ENCODE results near the gene TPCN2. TPM values are rescaled to one million over a fixed set of nuclear protein-coding genes. Genes with fewer than 3 reads are reported as not detected.

TPCN2 gene
- total RNA-seq, 8 experiments from 2014 or later: 3.6 to 17.2 (median 5.6) TPM

GRCh38 chr11:69057801-69058200 lies 9.1 kb downstream of the TPCN2 start:
- no peak for ATAC-seq (replicated peaks in 6 of 8)
- no peak overlapping the region for H3K4me3 ChIP-seq
- H3K4me1 ChIP-seq (replicated peaks in 1 of 2): no peaks in the 10 kb centered on the region
- in situ Hi-C loops (cut with MboI; ENCODE audit: low pct_unique_long_range_greater_than_20kb in 2 of 9, low sequenced_read_pairs in 9 of 9, unreplicated experiment in 9 of 9): no loop called here
- 83 to 100% methylated on average over 1 to 9 of the region's 14 CpGs; no CpG with 5 or more reads in 8 of the 10 experiments for WGBS, 10 experiments
- no peak overlapping the region for H3K27ac ChIP-seq

- in situ Hi-C loops (cut with MboI; ENCODE audit: low pct_unique_long_range_greater_than_20kb in 2 of 9, low sequenced_read_pairs in 9 of 9, unreplicated experiment in 9 of 9): no loop called here
- H3K27ac ChIP-seq: no peak overlapping the region
- no peak overlapping the region for H3K4me3 ChIP-seq
- no peaks in the 10 kb centered on the region for H3K4me1 ChIP-seq (replicated peaks in 1 of 2)
- 80 to 100% (median 94%) methylated on average over 1 to 8 of the region's 23 CpGs; no CpG with 5 or more reads in 6 of the 10 experiments for WGBS, 10 experiments
- ATAC-seq (replicated peaks in 6 of 8): peak in 4 of 8 experiments; percentile 27 to 60 (median 50)
Measured at GRCh38 chr11:69058511-69059270, 10.0 kb downstream of the TPCN2 start.

- in situ Hi-C loops (cut with MboI; ENCODE audit: low pct_unique_long_range_greater_than_20kb in 2 of 9, low sequenced_read_pairs in 9 of 9, unreplicated experiment in 9 of 9): no loop called here
- Histone ChIP-seq H3K27ac (no peak overlapping the region), H3K4me3 (no peak overlapping the region), H3K4me1 (replicated peaks in 1 of 2) (no peaks in the 10 kb centered on the region)
- WGBS, 10 experiments: 80 to 100% methylated on average over 1 to 3 of the region's 7 CpGs; no CpG with 5 or more reads in 8 of the 10 experiments
- no peak for ATAC-seq (replicated peaks in 6 of 8)
Measured at GRCh38 chr11:69059429-69059828, 10.7 kb downstream of the TPCN2 start.

GRCh38 chr11:69059985-69060384 lies 11.3 kb downstream of the TPCN2 start:
- Histone ChIP-seq H3K4me3 (no peak overlapping the region), H3K27ac (no peak overlapping the region), H3K4me1 (replicated peaks in 1 of 2) (no peaks in the 10 kb centered on the region)
- WGBS, 10 experiments: 81 to 100% (median 100%) methylated on average over 1 to 8 of the region's 12 CpGs; no CpG with 5 or more reads in 4 of the 10 experiments
- in situ Hi-C loops (cut with MboI; ENCODE audit: low pct_unique_long_range_greater_than_20kb in 2 of 9, low sequenced_read_pairs in 9 of 9, unreplicated experiment in 9 of 9): no loop called here
- no peak for ATAC-seq (replicated peaks in 6 of 8)

- in situ Hi-C loops (cut with MboI; ENCODE audit: low pct_unique_long_range_greater_than_20kb in 2 of 9, low sequenced_read_pairs in 9 of 9, unreplicated experiment in 9 of 9): no loop called here
- H3K27ac ChIP-seq: no peak overlapping the region
Measured at GRCh38 chr11:69060806-69061712, 12.3 kb downstream of the TPCN2 start.

GRCh38 chr11:69061713-69062053 lies 13.0 kb downstream of the TPCN2 start:
- no peak for ATAC-seq (replicated peaks in 6 of 8)
- Histone ChIP-seq H3K4me3 (no peak overlapping the region), H3K27ac (no peak overlapping the region), H3K4me1 (replicated peaks in 1 of 2) (no peaks in the 10 kb centered on the region)
- WGBS, 10 experiments: 33% methylated on average over 1 of the region's 4 CpGs; no CpG with 5 or more reads in 9 of the 10 experiments
- in situ Hi-C loops (cut with MboI; ENCODE audit: low pct_unique_long_range_greater_than_20kb in 2 of 9, low sequenced_read_pairs in 9 of 9, unreplicated experiment in 9 of 9): no loop called here

More at GRCh38 chr11:69060806-69061712, 12.3 kb downstream of the TPCN2 start:
- no peak for ATAC-seq (replicated peaks in 6 of 8)
- H3K4me1 ChIP-seq (replicated peaks in 1 of 2): no peaks in the 10 kb centered on the region
- no peak overlapping the region for H3K4me3 ChIP-seq
- WGBS, 10 experiments: 80 to 100% (median 100%) methylated on average over 1 to 15 of the region's 25 CpGs; no CpG with 5 or more reads in 3 of the 10 experiments

- H3K4me1 ChIP-seq (replicated peaks in 1 of 2): no peaks in the 10 kb centered on the region
- no CpG with 5 or more reads among the region's 15 CpGs for WGBS, 10 experiments
- no peak overlapping the region for H3K4me3 ChIP-seq
- in situ Hi-C loops (cut with MboI; ENCODE audit: low pct_unique_long_range_greater_than_20kb in 2 of 9, low sequenced_read_pairs in 9 of 9, unreplicated experiment in 9 of 9): no loop called here
- H3K27ac ChIP-seq: no peak overlapping the region
- no peak for ATAC-seq (replicated peaks in 6 of 8)
Measured at GRCh38 chr11:69062169-69062855, 13.6 kb downstream of the TPCN2 start.

- WGBS, 10 experiments: 84 to 100% (median 88%) methylated on average over 2 to 20 of the region's 34 CpGs; no CpG with 5 or more reads in 5 of the 10 experiments
- H3K4me1 ChIP-seq (replicated peaks in 1 of 2): no peaks in the 10 kb centered on the region
- H3K4me3 ChIP-seq: no peak overlapping the region
- H3K27ac ChIP-seq: no peak overlapping the region
- in situ Hi-C loops (cut with MboI; ENCODE audit: low pct_unique_long_range_greater_than_20kb in 2 of 9, low sequenced_read_pairs in 9 of 9, unreplicated experiment in 9 of 9): no loop called here
- peak in 2 of 8 experiments; percentile 5 to 18 for ATAC-seq (replicated peaks in 6 of 8)
Measured at GRCh38 chr11:69062873-69063651, 14.3 kb downstream of the TPCN2 start.

GRCh38 chr11:69063652-69064260 lies 15.0 kb downstream of the TPCN2 start:
- 20 to 100% methylated on average over 1 to 3 of the region's 14 CpGs; no CpG with 5 or more reads in 8 of the 10 experiments for WGBS, 10 experiments
- H3K4me3 ChIP-seq: no peak overlapping the region
- ATAC-seq (replicated peaks in 6 of 8): peak in 5 of 8 experiments; percentile 21 to 53 (median 31)
- no peak overlapping the region for H3K27ac ChIP-seq
- no peaks in the 10 kb centered on the region for H3K4me1 ChIP-seq (replicated peaks in 1 of 2)
- in situ Hi-C loops (cut with MboI; ENCODE audit: low pct_unique_long_range_greater_than_20kb in 2 of 9, low sequenced_read_pairs in 9 of 9, unreplicated experiment in 9 of 9): no loop called here

- H3K4me1 ChIP-seq (replicated peaks in 1 of 2): no peaks in the 10 kb centered on the region
Measured at GRCh38 chr11:69064394-69064957, 15.7 kb downstream of the TPCN2 start.

GRCh38 chr11:69065147-69065710 lies 16.5 kb downstream of the TPCN2 start:
- no peaks in the 10 kb centered on the region for H3K4me1 ChIP-seq (replicated peaks in 1 of 2)
- 93% methylated on average over 6 of the region's 19 CpGs; no CpG with 5 or more reads in 9 of the 10 experiments for WGBS, 10 experiments
- in situ Hi-C loops (cut with MboI; ENCODE audit: low pct_unique_long_range_greater_than_20kb in 2 of 9, low sequenced_read_pairs in 9 of 9, unreplicated experiment in 9 of 9): no loop called here
- H3K27ac ChIP-seq: no peak overlapping the region
- no peak for ATAC-seq (replicated peaks in 6 of 8)
- H3K4me3 ChIP-seq: no peak overlapping the region

More at GRCh38 chr11:69064394-69064957, 15.7 kb downstream of the TPCN2 start:
- in situ Hi-C loops (cut with MboI; ENCODE audit: low pct_unique_long_range_greater_than_20kb in 2 of 9, low sequenced_read_pairs in 9 of 9, unreplicated experiment in 9 of 9): no loop called here
- ATAC-seq (replicated peaks in 6 of 8): no peak
- Histone ChIP-seq H3K4me3 (no peak overlapping the region), H3K27ac (no peak overlapping the region)
- WGBS, 10 experiments: 83 to 100% (median 100%) methylated on average over 1 to 6 of the region's 16 CpGs; no CpG with 5 or more reads in 5 of the 10 experiments

Data from motor neuron (in vitro differentiated cells).